HG03103 (cell line): ENCODE results near the gene FBXO4.

Experiments
- ATAC-seq: cut with Tn5 transposase; IDR thresholded peaks from one replicate; pipeline ENCODE4 v1.9.1; 2021; ENCODE audit warnings: low read depth; ENCODE audit not compliant: unreplicated experiment

FBXO4 gene, protein sequence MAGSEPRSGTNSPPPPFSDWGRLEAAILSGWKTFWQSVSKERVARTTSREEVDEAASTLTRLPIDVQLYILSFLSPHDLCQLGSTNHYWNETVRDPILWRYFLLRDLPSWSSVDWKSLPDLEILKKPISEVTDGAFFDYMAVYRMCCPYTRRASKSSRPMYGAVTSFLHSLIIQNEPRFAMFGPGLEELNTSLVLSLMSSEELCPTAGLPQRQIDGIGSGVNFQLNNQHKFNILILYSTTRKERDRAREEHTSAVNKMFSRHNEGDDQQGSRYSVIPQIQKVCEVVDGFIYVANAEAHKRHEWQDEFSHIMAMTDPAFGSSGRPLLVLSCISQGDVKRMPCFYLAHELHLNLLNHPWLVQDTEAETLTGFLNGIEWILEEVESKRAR

DNA sequence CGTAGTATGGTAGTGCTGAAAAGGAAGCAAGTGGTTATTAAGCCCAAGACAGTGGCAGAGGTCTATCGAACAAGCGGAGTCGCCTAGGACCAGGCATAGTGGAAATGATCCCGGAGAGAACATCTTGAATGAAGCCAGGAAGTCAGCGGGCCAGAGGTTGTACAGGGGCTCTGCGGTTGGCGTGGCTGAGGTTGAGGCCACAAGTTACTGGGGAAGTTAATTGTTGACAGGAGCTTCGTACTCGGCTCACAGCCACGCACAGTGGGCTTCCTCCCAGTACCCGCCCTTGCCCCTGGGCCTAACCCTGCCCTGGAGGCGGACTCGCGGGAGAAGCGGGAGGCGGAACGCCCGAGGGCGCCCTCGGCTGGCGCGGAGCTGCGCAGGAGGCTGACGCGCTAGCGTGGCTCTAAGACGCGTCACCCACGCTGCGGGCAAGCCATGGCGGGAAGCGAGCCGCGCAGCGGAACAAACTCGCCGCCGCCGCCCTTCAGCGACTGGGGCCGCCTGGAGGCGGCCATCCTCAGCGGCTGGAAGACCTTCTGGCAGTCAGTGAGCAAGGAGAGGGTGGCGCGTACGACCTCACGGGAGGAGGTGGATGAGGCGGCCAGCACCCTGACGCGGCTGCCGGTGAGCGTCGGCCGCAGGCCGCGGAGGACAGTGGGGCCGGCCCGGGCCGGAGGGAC lies at the start of gene FBXO4:
Gene FBXO4, plus strand, starts transcription at position 410 of the 683 bp plus-strand sequence. Its CDS starts 29 bp downstream, at position 439.
- peak; percentile 92 for ATAC-seq

- no peak for ATAC-seq
Measured at GRCh38 chr5:41876678-41877077, 48.4 kb upstream of the FBXO4 start.

GRCh38 chr5:41877408-41877807 lies 47.7 kb upstream of the FBXO4 start:
- ATAC-seq: no peak

- no peak for ATAC-seq
Measured at GRCh38 chr5:41878173-41878572, 46.9 kb upstream of the FBXO4 start.

DNA sequence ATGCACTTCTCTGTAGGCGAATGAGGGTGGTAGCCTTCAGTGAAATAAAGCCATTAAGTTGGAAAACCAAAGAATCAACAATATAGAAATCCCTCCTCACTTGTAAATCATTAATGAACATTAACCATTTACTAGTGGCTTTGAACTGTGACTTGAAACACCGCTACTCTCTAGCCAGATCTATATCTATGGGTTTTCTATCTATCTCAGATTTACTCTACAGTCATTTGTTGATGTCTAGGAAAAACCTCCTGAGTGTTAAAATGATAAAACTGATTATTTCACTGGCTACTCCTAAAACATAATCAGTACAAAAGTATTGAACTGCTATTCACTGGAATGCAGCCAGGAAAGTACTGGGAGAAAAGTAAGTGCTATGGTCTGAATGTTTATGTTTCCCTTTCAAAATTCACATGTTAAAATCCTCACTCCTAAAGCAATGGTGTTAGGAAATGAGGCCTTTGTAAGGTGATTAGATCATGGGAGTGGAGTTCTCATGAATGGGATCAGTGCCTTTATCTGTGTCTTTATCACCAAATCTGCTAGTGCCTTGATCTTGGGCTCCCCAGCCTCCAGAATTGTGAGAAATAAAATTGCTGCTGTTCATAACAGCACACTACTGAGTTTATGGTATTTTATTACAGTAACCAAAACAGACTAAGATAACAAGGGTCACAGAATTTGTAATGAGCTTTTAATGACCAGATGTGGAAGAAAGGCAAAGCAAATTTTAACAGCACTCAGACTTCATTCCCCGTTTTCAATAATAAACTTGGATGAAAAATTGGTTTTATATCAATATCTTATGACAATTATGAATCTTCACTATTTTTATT lies 46.2 kb upstream of the FBXO4 start:
- no peak for ATAC-seq

DNA sequence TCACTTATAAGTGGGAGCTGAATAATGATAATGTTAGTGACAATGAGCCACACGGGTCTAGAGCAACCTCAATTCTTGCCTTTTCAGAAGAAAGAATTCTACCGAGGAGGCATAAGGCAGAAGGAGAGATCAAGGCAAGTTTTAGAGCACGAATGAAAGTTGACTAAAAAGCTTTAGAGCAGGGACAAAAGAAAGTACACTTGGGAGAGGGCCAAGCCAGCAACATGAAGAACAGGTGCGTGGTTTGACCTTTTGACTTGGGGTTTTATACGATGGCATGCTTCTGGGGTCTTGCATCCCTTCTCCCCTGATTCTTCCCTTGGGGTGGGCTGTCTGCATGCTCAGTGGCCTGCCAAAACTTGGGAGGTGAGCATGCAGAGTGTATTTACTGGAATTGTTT lies 42.3 kb upstream of the FBXO4 start:
- no peak for ATAC-seq

GRCh38 chr5:41883243-41883642 lies 41.8 kb upstream of the FBXO4 start:
- no peak for ATAC-seq

DNA sequence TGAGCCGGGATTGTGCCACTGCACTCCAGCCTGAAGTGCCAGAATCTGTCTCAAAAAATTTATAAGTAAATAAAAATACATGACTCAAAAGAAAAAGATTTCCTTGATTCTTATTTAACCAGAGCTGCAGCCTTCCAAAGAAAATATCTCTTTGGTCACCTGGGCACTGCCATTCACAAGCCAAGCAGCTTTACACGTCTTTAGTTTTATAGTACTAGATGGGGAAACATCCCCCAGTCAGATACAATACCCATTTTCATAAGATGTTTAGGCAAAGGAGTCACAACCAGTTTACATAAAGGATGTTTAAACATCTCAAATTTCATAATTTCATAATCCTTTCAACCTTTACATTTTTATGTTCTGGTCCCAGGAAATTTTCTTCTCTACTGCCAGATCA lies 41.1 kb upstream of the FBXO4 start:
- no peak for ATAC-seq

GRCh38 chr5:41885286-41885685 lies 39.8 kb upstream of the FBXO4 start:
- ATAC-seq: no peak

- ATAC-seq: no peak
Measured at GRCh38 chr5:41891066-41891707, 33.9 kb upstream of the FBXO4 start.

- no peak for ATAC-seq
Measured at GRCh38 chr5:41892031-41892430, 33.0 kb upstream of the FBXO4 start.

DNA sequence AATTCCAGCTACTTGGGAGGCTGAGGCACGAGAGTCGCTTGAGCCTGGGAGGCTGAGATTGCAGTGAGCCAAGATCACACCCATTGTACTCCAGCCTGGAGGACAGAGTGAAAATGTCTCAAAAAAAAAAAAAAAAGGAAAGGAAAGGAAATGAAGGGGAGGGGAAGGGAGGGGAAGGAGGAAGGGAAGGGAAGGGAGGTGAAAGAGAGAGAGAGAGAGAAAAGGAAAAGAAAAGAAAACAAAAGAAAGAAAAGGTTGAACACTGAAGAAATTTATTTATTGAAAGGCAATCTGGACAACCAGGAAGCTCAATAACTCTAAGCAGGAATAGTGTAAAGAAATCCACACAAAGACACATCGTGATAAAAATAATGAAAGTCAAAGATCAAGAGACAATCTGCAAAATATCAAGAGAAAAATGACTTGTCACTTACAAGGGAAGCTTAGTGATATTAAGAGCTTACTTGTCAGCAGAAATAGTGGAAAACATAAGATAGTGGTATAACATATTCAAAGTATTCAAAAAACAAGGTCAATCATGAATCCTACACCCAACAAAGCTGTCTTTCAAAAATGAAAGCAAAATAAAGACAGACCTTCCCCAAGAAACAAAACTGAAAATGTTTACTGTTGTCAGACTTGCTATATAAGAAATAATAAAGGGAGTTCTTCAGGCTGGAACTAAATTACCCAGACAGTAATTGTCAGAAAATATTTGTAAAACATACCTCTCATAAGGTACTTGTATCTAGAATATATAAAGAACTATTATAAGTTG lies 31.8 kb upstream of the FBXO4 start:
- ATAC-seq: peak; percentile 44

- ATAC-seq: no peak
Measured at GRCh38 chr5:41896230-41896629, 28.9 kb upstream of the FBXO4 start.

GRCh38 chr5:41903382-41903891 lies 21.6 kb upstream of the FBXO4 start:
- no peak for ATAC-seq

- peak; percentile 98 for ATAC-seq
Measured at GRCh38 chr5:41903892-41904799, 20.9 kb upstream of the FBXO4 start, which contains the start of gene RIMOC1. Gene RIMOC1, plus strand, starts transcription at chr5:41904344. Its CDS starts 24 bp downstream, at chr5:41904368.

GRCh38 chr5:41906151-41906550 lies 18.9 kb upstream of the FBXO4 start:
- no peak for ATAC-seq

- ATAC-seq: no peak
Measured at GRCh38 chr5:41908374-41909079, 16.6 kb upstream of the FBXO4 start.

DNA sequence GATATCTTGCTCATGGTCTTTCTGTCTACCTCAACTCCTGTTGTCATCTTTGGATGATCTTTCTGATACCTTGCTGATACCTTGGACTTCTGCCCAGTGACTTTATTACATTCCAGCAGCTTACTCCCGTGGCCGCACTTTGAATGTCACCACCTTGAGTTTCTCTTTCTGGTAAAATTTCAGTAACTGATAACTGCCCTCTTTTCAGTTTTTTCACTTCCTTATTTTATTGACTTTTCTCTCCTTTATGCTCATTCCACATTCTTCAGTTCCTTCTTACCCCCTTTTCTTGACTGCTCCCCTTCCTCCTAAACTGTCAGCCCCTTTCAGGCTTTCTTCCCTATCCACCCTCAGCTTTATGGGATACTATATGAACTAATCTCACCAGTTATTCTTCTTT lies 7.0 kb upstream of the FBXO4 start:
- peak; percentile 57 for ATAC-seq
